ENCODE measurements around the gene TCERG1. TPM values are rescaled to one million over a fixed set of nuclear protein-coding genes. Genes with fewer than 3 reads are reported as not detected.
A peak's percentile ranks its signal among the peaks of the same experiment; 100 is the strongest.

The TCERG1 gene
- total RNA-seq, 2 donors from 2014 or later: 125 to 129 TPM

DNA sequence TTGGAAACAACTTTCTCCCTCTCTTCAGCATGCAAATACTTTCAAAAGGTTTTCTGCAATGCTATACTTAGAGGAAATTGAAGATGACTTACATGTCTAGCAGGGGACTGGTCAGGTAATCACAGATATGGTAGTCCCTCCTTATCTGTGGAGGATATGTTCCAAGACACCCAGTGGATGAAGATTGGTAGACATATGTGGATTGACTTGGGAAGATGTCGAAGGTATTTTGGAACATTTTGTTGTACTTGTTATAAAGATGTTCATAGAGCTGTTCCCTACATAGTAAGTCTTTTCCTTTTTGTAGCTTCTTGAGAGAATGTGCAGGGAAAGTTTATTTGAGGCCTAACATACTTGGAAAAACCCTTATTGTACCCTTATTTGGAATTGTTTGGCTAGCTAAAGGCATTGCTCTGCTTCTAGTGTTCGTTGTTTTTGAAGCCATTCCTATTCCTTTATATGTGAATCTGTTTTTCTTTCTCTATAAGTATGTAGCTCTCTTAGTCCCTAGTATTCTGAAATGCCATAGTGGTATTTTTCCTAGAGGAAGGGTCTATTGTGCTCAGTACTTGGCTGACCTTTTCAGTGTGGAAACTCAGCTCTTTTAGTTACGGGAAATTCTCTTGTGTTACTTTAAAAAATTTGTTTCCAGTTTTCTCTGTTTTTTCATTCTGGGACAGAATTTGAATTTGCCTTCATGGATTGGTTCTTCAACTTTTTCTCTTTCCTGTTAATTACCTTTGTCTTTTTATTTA is 43.1 kb downstream of the TCERG1 start:
- Mint-ChIP-seq H3K27ac (peak overlapping the region in 1 of 2 donors; percentile 81), H3K36me3 (peaks cover 10 to 35% of the 10 kb centered on the region in 2 donors), H3K9me3 (no peaks in the 10 kb centered on the region)
- DNase-seq (ENCODE audit: low spot score in 2 of 2) (no peak), ATAC-seq (no peak)

DNA sequence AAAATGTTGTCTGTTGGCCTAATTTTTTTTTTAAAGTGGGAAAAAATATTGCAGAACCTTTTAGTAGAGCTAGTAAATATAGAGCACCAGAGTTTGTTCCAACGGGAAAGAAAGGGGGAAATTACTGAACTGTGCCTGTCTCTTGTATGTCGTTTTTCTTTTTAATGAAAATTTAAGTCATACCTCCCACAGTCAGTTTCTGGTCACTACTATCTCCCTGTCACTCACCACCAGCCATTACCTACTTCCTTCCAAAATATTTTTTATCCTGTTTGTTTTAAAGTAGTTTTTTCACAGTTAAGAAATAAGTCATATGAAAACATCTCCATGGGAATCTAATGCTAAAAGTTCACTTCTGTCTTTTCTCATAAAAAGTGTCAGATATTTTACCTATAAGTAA is 47.5 kb downstream of the TCERG1 start:
- no peaks in the 10 kb centered on the region for H3K9me3 Mint-ChIP-seq
- H3K36me3 Mint-ChIP-seq: peaks cover 10 to 13% of the 10 kb centered on the region in 2 donors
- H3K27ac Mint-ChIP-seq: no peak overlapping the region
- no peak for DNase-seq (ENCODE audit: low spot score in 2 of 2)
- ATAC-seq: no peak

DNA sequence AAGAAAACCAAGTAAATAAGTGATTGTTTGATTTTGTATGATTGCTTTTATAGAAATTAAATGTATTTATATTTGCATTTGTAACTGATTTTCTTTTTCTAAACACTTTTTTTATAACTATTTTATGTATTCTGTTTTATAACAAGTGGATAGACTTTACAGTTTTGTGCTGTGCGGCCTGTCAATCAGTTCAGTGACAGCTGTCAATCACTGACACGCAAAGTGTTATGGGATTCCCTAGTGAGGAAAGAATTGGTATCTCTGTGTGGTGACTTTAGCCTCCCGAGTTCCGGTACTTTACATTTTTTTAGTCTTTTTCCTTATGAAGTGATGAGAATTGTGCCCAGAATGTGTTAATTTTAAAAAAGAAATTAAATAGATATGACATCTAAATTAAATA is 52.5 kb downstream of the TCERG1 start:
- peaks cover 5 to 16% of the 10 kb centered on the region in 2 donors for H3K36me3 Mint-ChIP-seq
- ATAC-seq (no peak), DNase-seq (ENCODE audit: low spot score in 2 of 2) (no peak)
- no peaks in the 10 kb centered on the region for H3K9me3 Mint-ChIP-seq
- no peak overlapping the region for H3K27ac Mint-ChIP-seq

DNA sequence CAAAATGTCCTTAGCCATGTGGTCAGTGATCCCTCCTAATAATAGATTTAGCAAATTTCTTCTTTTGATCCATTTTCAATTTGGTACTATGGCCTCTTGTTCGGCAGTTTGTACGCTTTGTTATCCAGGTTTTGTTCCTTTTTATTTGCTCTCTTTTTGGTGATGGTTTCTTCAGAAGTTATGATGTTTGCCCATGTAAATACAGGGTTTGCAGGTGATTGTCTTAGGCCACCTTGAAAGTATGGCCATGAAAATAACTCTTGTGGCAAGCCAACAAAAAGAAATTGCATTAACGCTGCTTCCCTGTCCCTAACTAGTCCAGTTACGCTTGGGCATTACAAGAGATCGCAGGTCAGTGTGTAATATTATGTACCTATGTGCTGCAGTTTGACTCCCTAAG is 60.3 kb downstream of the TCERG1 start:
- Mint-ChIP-seq H3K9me3 (no peaks in the 10 kb centered on the region), H3K27ac (no peak overlapping the region), H3K36me3 (peaks cover 5 to 38% of the 10 kb centered on the region in 2 donors)
- no peak for ATAC-seq
- no peak for DNase-seq (ENCODE audit: low spot score in 2 of 2)

DNA sequence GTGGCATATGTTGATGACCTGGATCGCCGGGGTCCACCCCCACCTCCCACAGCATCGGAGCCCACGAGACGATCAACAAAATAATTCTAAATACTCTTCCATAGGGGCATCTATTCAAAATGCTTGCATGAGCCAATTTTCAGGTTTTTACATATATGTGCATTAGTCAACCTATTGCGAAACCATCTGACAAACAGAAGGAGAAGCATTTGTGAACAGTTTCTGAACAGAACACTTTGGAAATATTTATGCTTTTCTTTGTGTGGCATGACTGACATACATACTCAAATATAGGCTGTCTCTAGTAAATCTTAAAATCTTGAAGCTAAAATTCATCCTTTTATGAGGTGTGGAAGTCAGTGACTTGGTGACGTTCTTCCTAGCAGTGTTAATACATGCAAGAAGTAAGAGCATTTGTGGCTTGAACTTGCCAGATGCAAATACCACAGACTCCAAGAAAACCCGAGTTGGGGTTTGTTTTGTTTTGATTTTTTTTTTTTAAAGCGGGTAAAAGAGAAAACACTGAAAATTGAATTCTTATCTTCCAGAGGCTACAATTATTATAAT is 63.5 kb downstream of the TCERG1 start:
- DNase-seq (ENCODE audit: low spot score in 2 of 2): no peak
- peaks cover 0 to 27% of the 10 kb centered on the region in 2 donors for H3K36me3 Mint-ChIP-seq
- no peaks in the 10 kb centered on the region for H3K9me3 Mint-ChIP-seq
- ATAC-seq: no peak
- H3K27ac Mint-ChIP-seq: no peak overlapping the region

DNA sequence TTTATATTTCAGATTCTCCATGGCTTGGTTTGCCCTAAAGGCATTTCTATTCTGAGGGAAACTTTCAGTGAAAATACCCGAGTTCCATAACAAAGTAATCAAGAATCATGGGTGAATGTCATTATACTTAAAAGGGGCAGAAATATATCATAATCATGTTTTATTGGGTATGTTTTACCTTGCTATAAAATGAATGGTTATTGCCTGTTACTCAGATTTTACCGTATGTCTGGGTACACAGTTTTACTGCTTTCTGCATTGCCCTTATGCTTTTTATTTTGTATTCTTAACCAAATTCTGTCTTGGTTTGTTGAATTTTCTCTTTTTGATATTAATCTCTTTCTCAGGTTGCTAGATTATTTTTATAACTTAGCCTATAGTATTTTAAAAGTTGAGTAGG is 66.3 kb downstream of the TCERG1 start:
- Mint-ChIP-seq H3K36me3 (peaks cover 0 to 21% of the 10 kb centered on the region in 2 donors), H3K9me3 (no peaks in the 10 kb centered on the region), H3K27ac (peak overlapping the region in 1 of 2 donors; percentile 26)
- ATAC-seq (no peak), DNase-seq (ENCODE audit: low spot score in 2 of 2) (no peak)

DNA sequence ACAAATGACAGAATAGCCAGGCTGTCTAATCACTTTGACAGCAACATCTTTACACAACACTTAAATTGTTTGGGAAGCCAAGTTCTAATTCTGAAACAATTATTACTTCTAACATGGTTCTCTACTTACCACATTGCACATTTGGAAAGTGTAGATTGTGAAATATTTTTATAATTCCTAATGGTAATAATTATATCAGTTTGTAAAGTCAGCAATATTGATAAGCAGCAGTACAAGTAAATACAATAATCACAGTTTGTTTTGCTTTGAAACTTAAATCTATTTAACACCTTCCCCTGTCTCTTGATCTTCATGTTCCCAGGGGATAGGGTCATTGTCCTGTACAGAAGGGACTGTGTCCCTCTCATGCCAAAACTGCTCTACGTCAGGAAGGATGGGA is 67.4 kb downstream of the TCERG1 start:
- H3K36me3 Mint-ChIP-seq: peaks cover 0 to 16% of the 10 kb centered on the region in 2 donors
- DNase-seq (ENCODE audit: low spot score in 2 of 2) (no peak), ATAC-seq (no peak)
- no peaks in the 10 kb centered on the region for H3K9me3 Mint-ChIP-seq
- H3K27ac Mint-ChIP-seq: no peak overlapping the region

DNA sequence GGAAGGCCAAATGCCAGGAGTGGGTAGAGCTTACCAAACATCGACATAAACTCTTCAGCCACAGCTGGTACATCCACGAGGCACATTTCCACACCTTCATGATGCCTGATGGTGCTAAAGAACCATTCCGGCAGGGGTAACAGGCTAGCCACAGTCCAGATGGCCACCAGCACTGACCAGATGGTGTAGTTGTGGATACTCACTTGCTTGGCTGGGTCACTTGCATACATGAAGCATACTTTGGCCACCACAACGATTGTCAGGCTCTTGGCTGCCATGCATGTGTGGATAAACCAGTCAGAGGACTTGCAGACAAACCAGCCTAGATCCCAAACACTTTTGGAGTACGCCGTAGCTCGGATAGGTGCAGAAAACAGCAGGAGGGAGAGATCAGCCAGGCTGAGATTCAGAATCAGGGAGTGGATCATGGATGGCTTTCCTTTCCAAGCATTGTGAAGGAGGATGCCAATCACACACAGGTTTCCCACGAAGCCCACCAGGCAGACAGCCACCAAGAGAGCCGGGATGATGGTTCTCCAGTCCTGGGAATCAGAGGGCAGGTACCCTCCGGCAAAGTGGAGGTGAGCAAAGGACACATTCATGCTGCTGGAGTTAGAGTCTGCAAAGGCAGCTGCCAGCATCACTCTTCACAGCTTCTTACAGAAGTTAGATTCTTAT is 68.5 kb downstream of the TCERG1 start:
- DNase-seq (ENCODE audit: low spot score in 2 of 2): no peak
- no peaks in the 10 kb centered on the region for H3K9me3 Mint-ChIP-seq
- H3K27ac Mint-ChIP-seq: no peak overlapping the region
- peaks cover 0 to 10% of the 10 kb centered on the region in 2 donors for H3K36me3 Mint-ChIP-seq
- ATAC-seq: peak in 1 of 2 donors; percentile 12

DNA sequence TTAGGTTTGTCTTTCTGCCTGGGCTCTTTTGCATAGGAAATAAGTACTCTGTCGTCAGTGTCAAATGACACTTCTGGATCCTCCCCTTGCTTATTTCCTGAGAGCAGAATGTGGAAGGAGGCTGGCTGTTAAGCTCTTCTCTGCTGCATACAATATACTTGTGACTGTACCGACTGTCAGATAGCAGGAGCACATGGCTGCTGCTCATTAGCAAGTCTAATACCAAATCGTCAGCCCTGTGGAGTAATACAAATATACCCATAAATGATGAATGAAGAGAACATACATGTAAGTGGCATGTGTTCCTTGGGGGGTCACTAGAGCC is 69.0 kb downstream of the TCERG1 start, which contains the start of gene GPR151:
GPR151 (minus strand) TSS at position 40 of the 325 bp plus-strand sequence. CDS start 77 bp downstream, outside the sequence.
- H3K9me3 Mint-ChIP-seq: no peaks in the 10 kb centered on the region
- ATAC-seq: peak in 1 of 2 donors; percentile 16
- no peak for DNase-seq (ENCODE audit: low spot score in 2 of 2)
- H3K36me3 Mint-ChIP-seq: peaks cover 0 to 5% of the 10 kb centered on the region in 2 donors
- H3K27ac Mint-ChIP-seq: no peak within 1 kb of the TSS

DNA sequence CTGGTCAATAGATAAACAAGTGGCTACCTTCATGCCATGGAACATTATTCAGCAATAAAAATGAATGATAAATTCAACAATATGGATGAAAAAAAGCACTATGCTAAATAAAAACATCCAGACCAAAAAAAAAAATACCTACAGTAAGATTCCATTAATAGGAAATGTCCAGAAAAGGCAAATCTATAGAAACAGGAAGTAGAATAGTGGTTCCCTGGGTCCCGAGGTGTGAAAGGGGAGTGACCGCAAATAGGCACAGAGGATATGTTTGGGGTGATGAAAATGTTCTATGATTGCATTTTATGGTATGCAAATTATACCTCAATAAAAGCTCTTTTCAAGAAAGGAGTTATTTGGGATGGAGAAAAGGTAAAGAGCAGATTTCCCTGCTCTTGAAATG is 72.4 kb downstream of the TCERG1 start:
- H3K9me3 Mint-ChIP-seq: no peaks in the 10 kb centered on the region
- no peak overlapping the region for H3K27ac Mint-ChIP-seq
- no peak for ATAC-seq
- no peak for DNase-seq (ENCODE audit: low spot score in 2 of 2)
- H3K36me3 Mint-ChIP-seq: peaks cover 0 to 5% of the 10 kb centered on the region in 2 donors

DNA sequence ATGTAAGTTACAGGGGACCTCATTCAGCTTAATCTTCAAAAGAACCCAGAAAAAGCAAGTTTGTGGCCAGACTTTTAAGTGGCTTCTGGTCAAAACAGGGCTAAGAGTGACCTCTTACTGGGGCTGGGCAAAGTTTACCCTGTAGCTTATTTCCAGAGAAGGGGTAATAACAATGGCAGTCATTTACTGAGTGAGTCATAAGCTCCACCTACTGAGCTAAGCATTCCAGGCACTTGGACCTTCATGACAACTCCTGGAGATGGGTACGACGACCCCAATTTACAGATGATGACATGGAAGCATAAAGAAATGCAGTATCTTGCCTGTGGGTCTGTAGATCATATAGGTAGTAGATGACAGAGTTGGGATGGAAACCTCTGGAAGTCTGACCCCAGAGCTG is 73.6 kb downstream of the TCERG1 start:
- H3K9me3 Mint-ChIP-seq: no peaks in the 10 kb centered on the region
- H3K36me3 Mint-ChIP-seq: no peaks in the 10 kb centered on the region
- no peak overlapping the region for H3K27ac Mint-ChIP-seq
- DNase-seq (ENCODE audit: low spot score in 2 of 2) (no peak), ATAC-seq (no peak)

DNA sequence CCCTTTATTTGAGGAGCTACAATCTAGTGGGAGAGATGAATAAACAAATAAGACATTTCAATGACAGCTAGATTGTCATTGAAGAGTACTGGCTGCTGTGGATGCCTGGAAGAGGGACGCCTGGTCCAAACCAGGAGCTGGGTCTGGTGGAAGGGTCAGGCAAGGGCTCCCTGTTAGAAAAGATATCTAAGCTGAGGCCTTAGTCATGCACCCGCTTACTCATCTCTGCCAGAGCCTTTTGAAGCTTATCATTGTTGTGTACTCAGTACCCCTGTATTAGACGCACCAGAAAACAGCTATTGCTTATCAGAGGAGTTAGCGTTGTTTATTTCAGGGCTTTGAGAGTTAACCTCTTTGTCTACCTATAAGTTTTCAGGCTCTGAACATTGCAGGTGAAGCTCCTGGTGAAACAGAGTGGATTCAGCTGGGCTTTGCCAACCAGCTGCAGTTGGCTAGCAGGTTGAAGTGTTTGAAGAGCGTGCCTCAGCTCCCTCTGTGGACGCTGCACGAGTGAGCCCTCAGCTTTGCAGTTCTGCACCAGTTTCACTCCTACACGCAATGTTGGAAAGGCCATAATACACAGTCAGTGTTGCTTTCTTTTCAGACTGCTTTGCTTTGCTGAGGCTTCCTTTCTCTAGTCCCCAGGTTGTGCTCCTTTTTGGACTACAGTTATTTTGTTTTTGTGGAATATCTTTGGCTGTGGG is 74.4 kb downstream of the TCERG1 start:
- Mint-ChIP-seq H3K27ac (no peak overlapping the region), H3K36me3 (no peaks in the 10 kb centered on the region), H3K9me3 (no peaks in the 10 kb centered on the region)
- peak in 1 of 2 donors; percentile 29 for ATAC-seq
- no peak for DNase-seq (ENCODE audit: low spot score in 2 of 2)

DNA sequence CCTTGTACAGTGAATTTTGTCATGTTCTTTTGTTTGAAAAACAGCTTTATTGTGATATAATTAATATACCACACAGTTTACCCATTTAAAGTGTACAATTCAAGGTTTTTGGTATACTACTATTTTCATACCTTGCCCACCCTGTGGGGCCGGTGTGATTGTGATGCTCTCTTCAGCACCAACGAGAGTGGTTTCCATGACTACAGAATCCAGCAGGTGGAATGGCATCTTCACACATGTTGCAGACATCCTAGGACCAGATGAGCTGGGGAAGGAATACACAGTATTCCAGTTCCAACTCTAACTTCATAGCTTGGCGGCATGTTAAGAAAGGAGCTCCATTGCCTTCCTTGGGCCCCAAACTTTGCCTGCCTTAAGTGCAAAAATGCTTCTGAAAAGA is 76.6 kb downstream of the TCERG1 start:
- H3K36me3 Mint-ChIP-seq: no peaks in the 10 kb centered on the region
- H3K27ac Mint-ChIP-seq: no peak overlapping the region
- no peaks in the 10 kb centered on the region for H3K9me3 Mint-ChIP-seq
- no peak for DNase-seq (ENCODE audit: low spot score in 2 of 2)
- no peak for ATAC-seq

DNA sequence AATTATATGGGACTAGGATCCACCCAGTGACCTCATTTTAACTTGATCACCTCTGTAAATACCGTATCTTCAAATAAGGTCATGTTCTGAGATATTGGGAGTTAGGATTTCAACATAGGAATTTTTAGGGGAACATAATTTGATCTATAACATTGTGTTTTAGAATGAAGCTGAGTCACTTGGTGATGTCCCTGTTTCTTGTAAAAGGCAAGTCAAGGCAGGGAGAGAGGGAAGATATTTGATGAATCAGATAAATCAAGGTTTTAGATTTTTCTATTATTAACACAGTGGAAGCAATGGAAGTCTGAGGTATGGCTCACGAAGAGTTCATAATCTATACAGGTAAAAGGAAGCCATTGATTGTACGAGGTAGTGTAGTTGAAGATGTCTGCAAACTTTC is 80.7 kb downstream of the TCERG1 start:
- no peaks in the 10 kb centered on the region for H3K36me3 Mint-ChIP-seq
- H3K9me3 Mint-ChIP-seq: no peaks in the 10 kb centered on the region
- DNase-seq (ENCODE audit: low spot score in 2 of 2): no peak
- H3K27ac Mint-ChIP-seq: no peak overlapping the region
- no peak for ATAC-seq

DNA sequence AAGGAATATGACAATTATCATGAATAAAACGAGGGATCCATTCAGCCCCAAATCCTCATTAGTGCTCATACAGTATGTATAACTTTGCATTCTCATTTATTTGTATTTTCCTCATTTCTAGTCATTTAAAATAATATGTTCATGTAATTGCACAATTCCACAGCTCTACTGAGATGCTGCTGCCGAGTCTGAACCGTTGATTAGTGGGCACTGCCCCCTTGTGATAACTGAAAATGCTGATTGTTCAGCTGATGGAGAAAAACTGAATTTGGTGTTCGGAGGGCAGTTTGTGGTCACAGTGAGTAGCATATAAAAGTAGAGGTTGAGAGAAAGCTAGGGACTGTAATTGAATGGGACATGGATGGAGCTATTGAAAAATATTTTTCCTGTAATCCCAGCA is 81.1 kb downstream of the TCERG1 start:
- no peak for ATAC-seq
- Mint-ChIP-seq H3K36me3 (no peaks in the 10 kb centered on the region), H3K9me3 (no peaks in the 10 kb centered on the region), H3K27ac (no peak overlapping the region)
- DNase-seq (ENCODE audit: low spot score in 2 of 2): no peak

DNA sequence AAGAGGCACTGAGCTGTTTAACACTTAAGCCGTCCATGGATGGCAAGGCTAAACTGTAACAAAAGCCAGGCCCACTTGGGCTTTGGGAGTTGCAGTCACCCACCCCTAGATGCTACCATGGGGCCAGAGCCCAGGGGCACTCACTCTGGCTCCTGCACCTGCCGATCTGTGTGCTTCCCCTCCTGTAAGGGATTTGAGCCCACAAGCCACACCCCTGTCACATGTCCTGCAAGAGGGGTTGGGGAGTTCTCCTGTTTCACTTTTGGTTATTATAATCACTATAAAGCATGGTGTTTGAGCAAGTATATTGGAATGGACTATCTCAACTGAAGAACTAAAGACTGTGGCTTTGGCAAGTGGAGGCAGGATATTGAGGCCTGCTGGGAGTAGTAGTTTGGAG is 82.9 kb downstream of the TCERG1 start:
- H3K36me3 Mint-ChIP-seq: no peaks in the 10 kb centered on the region
- no peaks in the 10 kb centered on the region for H3K9me3 Mint-ChIP-seq
- DNase-seq (ENCODE audit: low spot score in 2 of 2) (no peak), ATAC-seq (peak in 1 of 2 donors; percentile 35)
- H3K27ac Mint-ChIP-seq: no peak overlapping the region

DNA sequence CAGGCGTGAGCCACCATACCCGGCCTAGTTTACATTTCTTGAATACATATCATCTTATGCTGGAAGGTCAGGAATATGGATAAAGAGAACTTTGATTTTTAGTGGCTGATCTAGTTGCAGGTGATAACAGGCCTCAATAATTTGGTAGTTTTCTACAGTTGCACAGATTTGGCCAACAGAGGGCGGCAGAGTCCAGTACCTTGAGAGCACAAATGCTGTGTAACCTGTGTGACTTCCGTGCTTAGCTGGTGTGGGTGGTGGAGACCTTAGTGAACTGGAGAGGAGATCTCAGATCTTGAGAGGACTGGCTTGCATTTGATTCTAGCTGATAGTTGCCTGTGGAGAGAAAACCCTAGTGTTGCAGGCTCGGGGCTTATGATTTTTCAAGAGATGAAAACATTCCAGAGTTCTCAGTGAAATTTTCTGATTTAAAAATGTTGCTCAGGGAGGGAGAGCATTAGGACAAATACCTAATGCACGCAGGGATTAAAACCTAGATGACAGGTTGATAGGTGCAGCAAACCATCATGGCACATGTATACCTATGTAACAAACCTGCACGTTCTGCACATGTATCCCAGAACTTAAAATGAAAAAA is 86.2 kb downstream of the TCERG1 start:
- ATAC-seq (peak; percentile 91 to 94), DNase-seq (ENCODE audit: low spot score in 2 of 2) (peak; percentile 62 to 77)
- Mint-ChIP-seq H3K9me3 (no peaks in the 10 kb centered on the region), H3K27ac (no peak overlapping the region), H3K36me3 (no peaks in the 10 kb centered on the region)

Measured in activated naive CD4-positive, alpha-beta T cell treated with anti-CD3 and anti-CD28 coated beads, Interleukin-2, amount 50 U/mL, for 72 hours (primary cell).